Karpas-422 (cell line): ENCODE data around the gene TMEM61. TPM values are rescaled to one million over a fixed set of nuclear protein-coding genes. Genes with fewer than 3 reads are reported as not detected.

Experiments
- DNase-seq: peaks from one replicate; pipeline ENCODE4 v3.0.0-alpha.2; 2015
- H2AFZ ChIP-seq: fragments of 200-600 bp; sonication (generic); 2 replicates; pipeline ENCODE4 v1.6.1; 2014; ENCODE audit warnings: antibody characterized with exemption, low read length, mixed read lengths
- H3K27ac ChIP-seq: fragments of 200-600 bp; sonication (generic); 2 replicates; pipeline ENCODE4 v1.5.1; 2014; ENCODE audit warnings: mild to moderate bottlenecking, low read length, moderate library complexity
- H3K27me3 ChIP-seq: fragments of 200-600 bp; sonication (generic); 2 replicates; pipeline ENCODE4 v1.6.1; 2014; ENCODE audit warnings: low read length, mixed read lengths
- H3K36me3 ChIP-seq: fragments of 200-600 bp; sonication (generic); 2 replicates; pipeline ENCODE4 v1.6.1; 2014; ENCODE audit warnings: low read length, mixed read lengths; ENCODE audit not compliant: insufficient read depth
- H3K4me1 ChIP-seq: fragments of 200-600 bp; sonication (generic); 2 replicates; pipeline ENCODE4 v1.6.1; 2014; ENCODE audit warnings: mild to moderate bottlenecking, low read length, mixed read lengths
- H3K4me2 ChIP-seq: fragments of 200-600 bp; sonication (generic); 2 replicates; pipeline ENCODE4 v1.6.1; 2014; ENCODE audit warnings: low read length, low read depth, mild to moderate bottlenecking; ENCODE audit not compliant: poor library complexity, severe bottlenecking
- H3K4me3 ChIP-seq: fragments of 200-600 bp; sonication (generic); 2 replicates; pipeline ENCODE4 v1.5.1; 2014; ENCODE audit warnings: mild to moderate bottlenecking, antibody characterized with exemption, low read length, mixed read lengths
- H3K79me2 ChIP-seq: fragments of 200-600 bp; sonication (generic); 2 replicates; pipeline ENCODE4 v1.6.1; 2014; ENCODE audit warnings: mild to moderate bottlenecking, low read length, mixed read lengths
- H3K9ac ChIP-seq: fragments of 200-600 bp; sonication (generic); 2 replicates; pipeline ENCODE4 v1.6.0; 2014; ENCODE audit warnings: low read length
- H3K9me2 ChIP-seq: fragments of 200-600 bp; sonication (generic), shearing (Covaris generic); replicated peaks from 2 replicates; pipeline ENCODE4 v1.6.0; 2014; ENCODE audit warnings: mild to moderate bottlenecking, low read length, moderate library complexity; ENCODE audit not compliant: insufficient read depth
- H3K9me3 ChIP-seq: fragments of 300-700, 200-600 bp; sonication (generic); 2 replicates; pipeline ENCODE4 v1.6.1; 2014; ENCODE audit warnings: low read length, mixed read lengths
- H4K20me1 ChIP-seq: fragments of 200-600 bp; sonication (generic); 2 replicates; pipeline ENCODE4 v1.6.1; 2014; ENCODE audit warnings: mild to moderate bottlenecking, antibody characterized with exemption, low read length, low read depth; ENCODE audit not compliant: insufficient read depth
- total RNA-seq: library from RNA; depleted of rRNA; stranded (reverse); fragments of >200 nt; shearing (Covaris generic); gene quantifications from 2 replicates; pipeline ENCODE4 v1.2.3, GENCODE V29; 2014; ENCODE audit warnings: low replicate concordance

TMEM61 gene
- total RNA-seq, 1 experiment from 2014 or later = not detected

- Histone ChIP-seq H3K9ac (no peak overlapping the region), H3K4me1 (no peaks in the 10 kb centered on the region), H3K9me2 (no peaks in the 10 kb centered on the region), H3K79me2 (no peaks in the 10 kb centered on the region), H3K27ac (no peak overlapping the region), H3K9me3 (no peaks in the 10 kb centered on the region), H3K4me2 (no peak overlapping the region), H3K36me3 (no peaks in the 10 kb centered on the region), H3K27me3 (no peaks in the 10 kb centered on the region), H2AFZ (no peak overlapping the region), H3K4me3 (no peak overlapping the region), H4K20me1 (no peaks in the 10 kb centered on the region)
- DNase-seq = no peak
Measured at GRCh38 chr1:54942976-54943375, 37.5 kb upstream of the TMEM61 start.

GRCh38 chr1:54944610-54945392 is 35.6 kb upstream of the TMEM61 start:
- H3K9me3 ChIP-seq = no peaks in the 10 kb centered on the region
- H3K4me3 ChIP-seq = no peak overlapping the region
- DNase-seq = peak; percentile 89
- no peaks in the 10 kb centered on the region for H4K20me1 ChIP-seq
- H3K4me1 ChIP-seq = no peaks in the 10 kb centered on the region
- H3K79me2 ChIP-seq = no peaks in the 10 kb centered on the region
- H3K36me3 ChIP-seq = no peaks in the 10 kb centered on the region
- H3K4me2 ChIP-seq = no peak overlapping the region
- H3K27me3 ChIP-seq = no peaks in the 10 kb centered on the region
- no peaks in the 10 kb centered on the region for H3K9me2 ChIP-seq
- H2AFZ ChIP-seq = no peak overlapping the region
- no peak overlapping the region for H3K27ac ChIP-seq
- no peak overlapping the region for H3K9ac ChIP-seq

- H3K36me3 ChIP-seq = no peaks in the 10 kb centered on the region
- H3K4me1 ChIP-seq = no peaks in the 10 kb centered on the region
- no peak overlapping the region for H3K27ac ChIP-seq
- H3K9me2 ChIP-seq = no peaks in the 10 kb centered on the region
- H3K27me3 ChIP-seq = no peaks in the 10 kb centered on the region
- no peak overlapping the region for H2AFZ ChIP-seq
- no peak overlapping the region for H3K9ac ChIP-seq
- H3K4me2 ChIP-seq = no peak overlapping the region
- H3K9me3 ChIP-seq = no peaks in the 10 kb centered on the region
- no peaks in the 10 kb centered on the region for H4K20me1 ChIP-seq
- no peak overlapping the region for H3K4me3 ChIP-seq
- DNase-seq = no peak
- H3K79me2 ChIP-seq = no peaks in the 10 kb centered on the region
Measured at GRCh38 chr1:54945393-54945936, 35.0 kb upstream of the TMEM61 start.

GRCh38 chr1:54947540-54947939 is 32.9 kb upstream of the TMEM61 start:
- Histone ChIP-seq H3K4me3 (no peak overlapping the region), H3K9me3 (no peaks in the 10 kb centered on the region), H3K9ac (no peak overlapping the region), H3K27ac (no peak overlapping the region), H3K79me2 (no peaks in the 10 kb centered on the region), H3K9me2 (no peaks in the 10 kb centered on the region), H3K27me3 (no peaks in the 10 kb centered on the region), H3K36me3 (no peaks in the 10 kb centered on the region), H3K4me1 (no peaks in the 10 kb centered on the region), H4K20me1 (no peaks in the 10 kb centered on the region), H3K4me2 (no peak overlapping the region), H2AFZ (no peak overlapping the region)
- no peak for DNase-seq

GRCh38 chr1:54949053-54949452 is 31.4 kb upstream of the TMEM61 start:
- Histone ChIP-seq H2AFZ (no peak overlapping the region), H3K79me2 (no peaks in the 10 kb centered on the region)

GRCh38 chr1:54950006-54950368 is 30.4 kb upstream of the TMEM61 start:
- H3K36me3 ChIP-seq = no peaks in the 10 kb centered on the region
- H3K4me3 ChIP-seq = no peak overlapping the region
- no peaks in the 10 kb centered on the region for H3K9me2 ChIP-seq
- H2AFZ ChIP-seq = no peak overlapping the region
- no peaks in the 10 kb centered on the region for H4K20me1 ChIP-seq
- H3K9me3 ChIP-seq = no peaks in the 10 kb centered on the region
- no peak overlapping the region for H3K4me2 ChIP-seq
- H3K27me3 ChIP-seq = no peaks in the 10 kb centered on the region
- no peak overlapping the region for H3K27ac ChIP-seq
- no peak overlapping the region for H3K9ac ChIP-seq
- no peaks in the 10 kb centered on the region for H3K79me2 ChIP-seq
- H3K4me1 ChIP-seq = no peaks in the 10 kb centered on the region
- DNase-seq = no peak

More at GRCh38 chr1:54949053-54949452, 31.4 kb upstream of the TMEM61 start:
- H3K4me2 ChIP-seq = no peak overlapping the region
- no peak for DNase-seq
- no peaks in the 10 kb centered on the region for H3K9me3 ChIP-seq
- no peaks in the 10 kb centered on the region for H3K4me1 ChIP-seq
- no peaks in the 10 kb centered on the region for H3K27me3 ChIP-seq
- no peak overlapping the region for H3K27ac ChIP-seq
- H3K36me3 ChIP-seq = no peaks in the 10 kb centered on the region
- H3K9me2 ChIP-seq = no peaks in the 10 kb centered on the region
- H3K9ac ChIP-seq = no peak overlapping the region
- H4K20me1 ChIP-seq = no peaks in the 10 kb centered on the region
- no peak overlapping the region for H3K4me3 ChIP-seq

- no peaks in the 10 kb centered on the region for H3K27me3 ChIP-seq
- peaks cover 1% of the 10 kb centered on the region; the same call in 1 of the 2 replicates for H3K4me1 ChIP-seq
- no peaks in the 10 kb centered on the region for H3K79me2 ChIP-seq
- H4K20me1 ChIP-seq = no peaks in the 10 kb centered on the region
- H3K27ac ChIP-seq = no peak overlapping the region
- peak; percentile 85 for DNase-seq
- no peaks in the 10 kb centered on the region for H3K36me3 ChIP-seq
- H3K9ac ChIP-seq = no peak overlapping the region
- no peaks in the 10 kb centered on the region for H3K9me2 ChIP-seq
- H3K4me2 ChIP-seq = no peak overlapping the region
- H3K4me3 ChIP-seq = no peak overlapping the region
- no peak overlapping the region; the same call in 1 of the 2 replicates for H2AFZ ChIP-seq
- H3K9me3 ChIP-seq = no peaks in the 10 kb centered on the region
Measured at GRCh38 chr1:54950369-54951163, 29.9 kb upstream of the TMEM61 start.

- no peaks in the 10 kb centered on the region for H3K27me3 ChIP-seq
- no peaks in the 10 kb centered on the region for H3K36me3 ChIP-seq
- H3K4me3 ChIP-seq = no peak overlapping the region
- no peak overlapping the region; the same call in 1 of the 2 replicates for H2AFZ ChIP-seq
- H3K27ac ChIP-seq = no peak overlapping the region
- no peaks in the 10 kb centered on the region for H3K9me2 ChIP-seq
- no peak for DNase-seq
- H3K4me1 ChIP-seq = peaks cover 3% of the 10 kb centered on the region; the same call in 1 of the 2 replicates
- no peaks in the 10 kb centered on the region for H3K9me3 ChIP-seq
- no peak overlapping the region for H3K4me2 ChIP-seq
- H3K9ac ChIP-seq = no peak overlapping the region
- no peaks in the 10 kb centered on the region for H3K79me2 ChIP-seq
- no peaks in the 10 kb centered on the region for H4K20me1 ChIP-seq
Measured at GRCh38 chr1:54951810-54952226, 28.6 kb upstream of the TMEM61 start.
